Measurements from ENCODE around the gene CDIP1.

CDIP1 gene

GRCh38 chr16:4514606-4515005 is 24.0 kb downstream of the CDIP1 start:
- no peak for DNase-seq (ENCODE audit: low read depth, low spot score)

GRCh38 chr16:4513881-4514280 is 24.7 kb downstream of the CDIP1 start:
- no peak for DNase-seq (ENCODE audit: low read depth, low spot score)

DNA sequence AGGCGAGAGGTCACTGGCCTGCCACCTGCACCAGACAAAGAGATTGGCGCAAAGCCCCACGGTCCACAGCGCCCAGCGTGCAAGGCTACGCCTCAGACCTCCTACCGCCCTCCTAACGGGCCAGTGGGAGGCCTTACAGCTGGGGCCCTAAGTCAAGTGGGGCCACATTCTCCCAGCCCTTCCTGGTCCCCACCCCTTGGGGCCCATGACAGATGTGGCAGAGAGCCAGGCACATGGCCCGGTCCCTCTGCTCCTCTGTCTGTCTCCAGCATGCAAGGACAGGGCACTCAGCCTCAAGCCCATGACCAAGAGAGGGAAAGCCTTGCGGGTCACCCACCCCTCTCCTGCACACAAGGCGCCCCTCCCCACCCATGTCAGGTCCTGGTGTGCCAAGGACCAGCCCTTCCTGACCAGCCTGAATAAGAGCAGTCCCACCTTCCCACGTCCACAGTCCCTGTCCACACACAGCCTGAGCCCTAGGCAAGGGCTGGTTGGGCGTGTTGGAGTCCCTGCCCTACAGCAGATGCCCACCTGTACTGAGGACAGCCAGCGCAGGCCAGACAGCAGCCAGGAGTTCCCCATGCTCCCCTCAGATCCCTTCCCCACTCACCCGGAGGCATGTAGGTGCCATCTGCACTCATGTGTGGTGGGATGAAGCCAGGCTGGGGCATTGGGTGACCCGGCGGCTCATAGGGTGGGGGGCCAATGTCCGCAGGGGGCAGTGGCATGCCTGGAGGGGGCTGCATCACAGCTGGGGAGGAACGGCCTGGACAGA is 25.3 kb downstream of the CDIP1 start:
- no peak for DNase-seq (ENCODE audit: low read depth, low spot score)

GRCh38 chr16:4512473-4512872 is 26.1 kb downstream of the CDIP1 start:
- no peak for DNase-seq (ENCODE audit: low read depth, low spot score)

DNA sequence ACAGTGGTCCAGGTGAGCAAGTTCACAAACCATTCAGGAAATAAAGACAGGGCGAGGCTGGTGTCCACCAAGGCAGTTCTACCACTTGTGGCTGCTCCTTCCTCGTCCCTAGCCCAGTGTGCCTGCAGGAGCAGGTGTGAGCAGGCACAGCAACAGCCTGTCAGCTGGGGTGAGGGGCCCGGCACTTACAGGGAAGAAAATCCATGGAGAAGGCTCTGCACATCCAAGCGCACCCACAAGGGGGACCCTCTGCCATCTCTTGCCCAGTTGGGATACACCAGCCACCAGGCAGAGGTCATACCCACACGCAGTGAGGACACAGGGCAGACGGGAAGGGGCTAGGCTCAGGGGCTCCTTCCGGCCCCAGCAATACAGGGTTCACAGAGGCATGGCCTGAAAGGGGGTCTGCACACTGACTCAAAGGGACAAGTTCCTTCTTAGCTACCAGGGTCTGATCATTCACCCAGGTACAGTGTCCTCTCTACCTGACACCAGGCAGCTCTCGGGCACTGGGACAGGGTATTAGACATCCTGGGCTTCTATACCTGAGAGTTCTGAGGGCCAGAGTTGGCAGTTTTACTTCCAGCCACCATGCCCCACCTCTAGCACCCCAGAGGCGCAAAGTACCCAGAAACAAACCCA is 27.0 kb downstream of the CDIP1 start:
- DNase-seq (ENCODE audit: low read depth, low spot score), result no peak

DNA sequence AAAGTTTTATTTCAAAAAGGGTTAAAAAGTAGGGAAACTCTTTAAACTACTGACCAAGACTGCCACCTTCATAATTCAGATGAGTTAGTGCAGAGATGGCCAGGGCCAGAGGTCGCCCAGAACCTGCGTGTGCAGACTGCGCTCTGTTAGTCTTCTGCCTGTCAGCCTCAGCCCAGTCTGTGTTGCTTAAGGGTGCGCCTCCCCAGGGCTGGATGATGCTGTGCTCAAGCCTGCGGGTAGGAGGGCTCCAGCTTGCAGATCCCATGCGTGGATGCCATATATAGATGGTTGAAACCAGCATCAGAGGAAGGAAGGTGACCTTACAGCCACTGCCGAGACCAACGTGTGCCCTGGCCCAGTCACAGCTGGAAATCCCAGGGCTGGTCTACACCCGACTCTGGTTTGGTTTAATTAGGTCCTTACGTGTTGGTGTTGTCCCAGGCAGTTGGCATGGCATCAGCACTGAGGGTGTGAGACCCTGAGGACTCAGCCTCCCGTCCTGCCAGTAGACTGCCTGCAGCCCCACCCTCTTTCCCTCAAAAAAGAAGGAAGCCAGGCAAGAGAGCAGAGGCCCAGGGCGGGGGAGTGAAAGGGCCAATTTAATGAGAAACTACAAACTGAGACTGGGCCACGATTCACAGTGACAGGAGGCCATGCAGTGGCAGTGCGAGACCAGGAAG is 27.7 kb downstream of the CDIP1 start:
- DNase-seq (ENCODE audit: low read depth, low spot score), result no peak

DNA sequence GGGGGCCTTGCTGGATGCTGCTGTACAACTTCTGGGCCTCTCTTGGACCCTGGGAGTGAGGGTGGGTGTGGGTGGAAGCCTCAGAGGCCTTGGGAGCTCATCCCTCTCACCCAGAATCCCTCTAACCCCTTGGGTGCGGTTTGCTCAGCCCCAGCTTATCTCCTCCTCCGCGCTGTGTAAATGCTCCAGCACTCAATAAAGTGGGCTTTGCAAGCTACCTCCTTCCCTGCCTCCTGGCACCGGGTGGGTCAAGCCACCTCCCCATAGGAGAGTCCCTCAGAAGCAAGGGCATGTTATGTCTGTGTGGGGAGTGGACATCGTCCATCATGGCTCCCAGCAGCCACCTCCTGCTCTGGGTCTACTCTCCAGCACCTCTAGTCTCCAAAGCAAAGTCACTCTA is 28.4 kb downstream of the CDIP1 start:
- no peak for DNase-seq (ENCODE audit: low read depth, low spot score)

DNA sequence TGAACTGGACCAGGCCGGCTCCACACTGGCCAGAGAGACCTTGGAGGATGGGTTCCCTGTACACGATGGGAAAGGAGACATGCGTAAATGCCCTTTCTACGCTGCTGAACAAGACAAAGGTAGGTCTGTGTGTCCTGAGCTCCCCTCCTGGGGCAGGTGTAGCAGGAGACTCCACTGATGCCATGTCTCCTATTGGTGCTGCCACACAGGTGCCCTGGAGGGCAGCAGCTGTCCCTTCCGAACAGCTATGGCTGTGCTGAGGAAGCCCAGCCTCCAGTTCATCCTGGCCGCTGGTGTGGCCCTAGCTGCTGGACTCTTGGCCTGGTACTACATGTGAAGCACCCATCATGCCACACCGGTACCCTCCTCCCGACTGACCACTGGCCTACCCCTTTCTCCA is 29.2 kb downstream of the CDIP1 start:
- DNase-seq (ENCODE audit: low read depth, low spot score), result no peak

- DNase-seq (ENCODE audit: low read depth, low spot score), result no peak
These were observed 29.8 kb downstream of the CDIP1 start for GRCh38 chr16:4508806-4509205.

GRCh38 chr16:4507588-4508345 is 30.8 kb downstream of the CDIP1 start:
- DNase-seq (ENCODE audit: low read depth, low spot score), result no peak

DNA sequence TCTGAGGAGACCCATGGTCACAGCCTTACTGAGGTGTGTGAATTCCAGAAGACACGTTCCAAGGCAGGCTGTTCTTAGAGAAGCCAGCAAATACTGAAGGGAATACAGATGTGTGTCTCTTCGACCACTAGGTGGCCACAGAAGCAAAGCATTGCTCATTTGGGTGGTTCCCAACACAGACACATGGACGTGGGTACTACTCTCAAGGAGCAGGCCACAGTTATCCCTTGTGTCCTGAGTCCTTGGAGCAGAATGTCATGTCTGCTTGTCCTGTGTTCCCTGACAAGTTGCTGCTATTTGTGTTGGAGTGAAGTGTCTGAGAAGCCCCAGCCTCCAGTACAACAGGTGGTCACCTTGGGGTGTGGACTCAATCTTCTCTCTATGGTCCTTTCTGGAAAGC is 32.1 kb downstream of the CDIP1 start:
- no peak for DNase-seq (ENCODE audit: low read depth, low spot score)

DNA sequence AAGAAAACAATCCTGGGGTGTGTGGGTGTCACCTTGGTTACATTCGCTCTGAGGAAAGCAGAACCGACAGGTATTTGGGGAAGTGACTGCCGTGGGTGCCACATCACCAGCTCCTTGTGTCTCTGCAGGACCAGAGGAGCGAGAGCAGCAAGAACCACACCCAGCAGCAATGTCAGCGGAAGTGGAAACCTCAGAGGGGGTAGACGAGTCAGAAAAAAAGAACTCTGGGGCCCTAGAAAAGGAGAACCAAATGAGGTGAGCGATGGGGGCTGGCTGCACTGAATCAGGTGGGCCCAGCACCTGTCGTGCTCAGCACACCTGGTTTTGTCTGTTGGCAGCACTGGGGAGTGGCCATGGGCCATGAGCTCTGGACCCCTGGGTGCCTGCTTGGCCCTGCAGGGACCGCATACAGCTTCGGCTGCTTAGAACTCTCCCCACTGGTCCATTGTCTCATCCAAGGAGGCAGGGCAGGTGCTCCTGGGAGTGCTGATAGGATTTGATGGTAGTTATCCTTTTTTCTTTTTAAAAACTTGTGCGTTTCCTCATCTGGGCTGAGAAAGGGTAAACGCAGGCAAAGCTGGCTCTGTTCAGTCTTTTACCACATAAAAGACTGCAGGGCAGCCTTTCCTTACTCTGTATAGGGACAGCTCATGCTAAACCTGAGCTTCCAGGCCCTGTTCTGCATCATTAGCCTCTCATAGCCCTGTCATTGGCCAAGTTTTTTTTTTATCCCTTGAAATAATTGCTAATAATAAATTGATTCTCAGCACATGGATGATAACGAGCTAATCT is 33.0 kb downstream of the CDIP1 start:
- no peak for DNase-seq (ENCODE audit: low read depth, low spot score)

GRCh38 chr16:4501071-4501478 is 37.5 kb downstream of the CDIP1 start:
- no peak for DNase-seq (ENCODE audit: low read depth, low spot score)

DNA sequence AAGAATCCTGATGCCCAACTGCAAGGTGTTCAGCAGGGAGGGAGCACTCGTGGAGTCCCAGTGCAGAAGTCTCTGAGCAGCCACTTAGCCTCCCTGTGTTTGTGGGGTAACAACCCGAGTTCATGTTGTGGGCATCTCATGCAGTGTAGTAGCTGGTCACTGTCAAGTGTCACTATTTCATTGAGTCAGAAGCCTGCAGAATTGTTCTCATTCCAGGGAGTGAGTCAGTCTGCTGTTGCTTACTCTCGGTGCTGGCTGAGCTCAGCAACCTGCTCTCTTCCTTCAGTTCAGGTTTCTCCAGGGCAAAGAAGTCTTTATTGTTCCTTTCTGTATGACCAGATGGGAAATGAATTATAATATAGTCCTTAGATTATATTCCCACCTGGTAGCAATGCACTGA is 38.3 kb downstream of the CDIP1 start:
- no peak for DNase-seq (ENCODE audit: low read depth, low spot score)

DNA sequence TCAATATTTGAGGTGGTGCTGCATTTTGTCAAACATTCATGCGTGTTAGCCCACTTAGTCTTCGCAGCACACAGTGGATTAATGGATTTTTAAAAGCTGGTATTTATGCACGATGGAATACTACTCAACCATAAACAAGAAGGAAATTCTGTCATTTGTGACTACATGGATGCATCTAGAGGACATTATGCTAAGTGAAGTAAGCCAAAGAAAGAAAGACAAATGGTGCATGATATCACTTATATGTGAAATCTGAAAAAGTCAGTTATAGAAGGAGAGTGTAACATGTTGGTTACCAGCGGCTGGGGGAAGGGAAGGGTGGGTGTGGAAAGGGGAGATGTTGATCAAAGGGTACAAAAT is 39.4 kb downstream of the CDIP1 start:
- DNase-seq (ENCODE audit: low read depth, low spot score), result no peak

DNA sequence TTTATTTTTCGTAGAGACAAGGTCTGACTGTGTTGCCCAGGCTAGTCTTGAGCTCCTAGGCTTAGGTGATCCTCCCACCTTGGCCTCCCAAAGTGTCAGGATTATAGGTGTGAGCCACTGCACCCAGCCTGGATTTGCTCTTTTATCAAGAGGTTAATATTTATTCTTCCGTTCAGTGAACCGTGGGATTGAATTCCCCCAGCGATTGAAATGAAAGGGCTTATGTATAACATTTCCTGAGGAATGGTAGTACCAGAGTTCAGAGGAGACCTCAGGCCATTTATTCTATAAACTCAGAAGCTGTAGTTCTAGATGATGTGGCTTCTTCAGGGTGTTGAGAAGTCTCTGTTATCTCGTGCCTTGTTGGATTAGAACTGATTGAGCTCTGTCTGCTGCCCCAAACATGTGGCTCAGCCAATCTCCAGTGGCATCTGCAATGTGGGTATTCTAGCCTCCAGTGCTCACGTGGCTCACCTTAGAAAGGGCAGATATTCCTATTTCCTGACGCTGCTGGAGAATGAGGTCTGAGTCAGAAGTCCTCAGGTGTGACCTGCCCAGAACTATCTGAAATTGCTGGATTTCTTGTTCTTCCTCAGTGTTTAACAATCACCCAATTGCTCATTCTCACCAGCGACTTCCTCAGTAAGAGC is 39.9 kb downstream of the CDIP1 start:
- no peak for DNase-seq (ENCODE audit: low read depth, low spot score)

GRCh38 chr16:4496305-4496704 is 42.3 kb downstream of the CDIP1 start:
- no peak for DNase-seq (ENCODE audit: low read depth, low spot score)

- DNase-seq (ENCODE audit: low read depth, low spot score), result no peak
These were observed 42.8 kb downstream of the CDIP1 start for GRCh38 chr16:4495766-4496165.

GRCh38 chr16:4494746-4495490 is 43.7 kb downstream of the CDIP1 start:
- DNase-seq (ENCODE audit: low read depth, low spot score), result no peak

DNA sequence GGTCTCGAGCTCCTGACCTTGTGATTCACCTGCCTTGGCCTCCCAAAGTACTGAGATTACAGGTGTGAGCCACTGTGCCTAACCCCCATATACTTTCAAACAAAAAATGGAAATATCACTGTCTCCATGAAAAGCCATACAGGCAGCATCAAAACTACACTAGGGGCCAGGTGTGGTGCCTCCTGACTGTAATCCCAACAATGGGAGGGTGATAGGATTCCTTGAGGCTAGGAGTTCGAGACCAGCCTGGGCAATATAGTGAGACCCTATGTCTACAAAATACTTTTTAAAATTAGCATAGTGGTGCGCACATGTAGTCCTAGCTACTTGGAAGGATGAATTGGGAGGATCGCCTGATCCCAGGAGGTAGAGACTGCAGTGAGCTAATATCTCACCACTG is 46.7 kb downstream of the CDIP1 start:
- no peak for DNase-seq (ENCODE audit: low read depth, low spot score)

Measured in smooth muscle cell of the brain vasculature (primary cell).